HG02759 (cell line): ENCODE measurements around the gene DENND1C.
"Not testable (repeated sequence)": the region's sequence is repeated elsewhere in the genome, so short reads cannot be mapped to it uniquely, and the experiment has no call there.

ENCODE experiments used
- ATAC-seq: cut with Tn5 transposase; IDR thresholded peaks from one replicate; pipeline ENCODE4 v1.9.1; 2021; ENCODE audit warnings: mild to moderate bottlenecking, moderate library complexity; ENCODE audit not compliant: unreplicated experiment

The DENND1C gene

DNA sequence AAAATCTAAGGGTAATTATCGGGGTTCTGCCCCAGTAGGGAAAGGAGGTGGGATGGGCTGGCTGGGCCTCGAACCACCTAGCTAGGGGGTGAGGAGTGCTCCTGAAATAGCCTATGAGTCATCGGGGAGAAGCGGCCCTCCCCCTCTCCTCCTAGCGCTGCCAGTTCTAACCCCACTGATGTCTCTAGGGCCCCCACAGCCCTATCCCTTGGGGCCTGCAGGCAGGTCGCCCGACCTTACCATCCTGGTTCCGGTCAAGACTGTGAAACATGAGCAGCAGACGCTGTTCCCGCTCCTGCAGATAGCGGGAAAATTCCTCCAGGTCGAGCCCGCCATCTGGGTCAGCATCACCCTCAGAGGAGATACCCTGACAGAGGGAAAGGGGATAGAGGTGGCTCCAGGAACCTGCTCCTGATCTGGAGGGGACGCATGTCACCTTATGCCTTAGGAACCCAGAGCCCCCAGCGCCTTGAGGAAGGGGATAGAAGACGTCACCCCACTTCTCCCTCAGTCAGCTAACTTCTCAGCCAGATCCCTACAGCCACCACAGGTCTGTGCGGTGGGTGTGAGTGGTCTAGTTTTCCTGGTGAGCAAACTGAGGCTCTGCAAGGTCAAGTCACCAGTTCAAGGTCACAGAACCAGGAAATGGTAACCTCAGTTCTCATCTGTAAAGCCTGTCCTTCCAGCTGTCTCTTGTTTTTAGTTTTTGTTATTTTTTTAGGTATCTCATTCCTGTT lies 23.5 kb downstream of the DENND1C start:
- ATAC-seq: no peak

DNA sequence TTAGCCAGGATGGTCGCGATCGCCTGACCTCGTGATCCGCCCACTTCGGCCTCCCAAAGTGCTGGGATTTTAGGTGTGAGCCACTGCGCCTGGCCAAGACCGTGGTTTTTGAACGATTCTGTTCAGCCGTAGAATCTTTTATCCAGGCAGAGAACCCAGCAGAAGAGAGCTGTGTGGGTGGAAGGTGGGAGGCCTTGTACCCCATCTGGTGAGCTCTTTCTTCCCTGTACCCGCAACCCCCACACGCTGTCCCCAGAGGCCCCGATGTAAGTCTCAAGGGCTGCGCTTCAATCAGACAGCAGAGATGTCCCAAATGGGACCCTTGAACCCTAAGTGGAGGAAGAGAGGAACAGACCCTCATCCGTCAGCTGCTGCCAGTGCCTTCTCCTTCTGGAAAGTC lies 25.7 kb downstream of the DENND1C start:
- ATAC-seq: no peak

DNA sequence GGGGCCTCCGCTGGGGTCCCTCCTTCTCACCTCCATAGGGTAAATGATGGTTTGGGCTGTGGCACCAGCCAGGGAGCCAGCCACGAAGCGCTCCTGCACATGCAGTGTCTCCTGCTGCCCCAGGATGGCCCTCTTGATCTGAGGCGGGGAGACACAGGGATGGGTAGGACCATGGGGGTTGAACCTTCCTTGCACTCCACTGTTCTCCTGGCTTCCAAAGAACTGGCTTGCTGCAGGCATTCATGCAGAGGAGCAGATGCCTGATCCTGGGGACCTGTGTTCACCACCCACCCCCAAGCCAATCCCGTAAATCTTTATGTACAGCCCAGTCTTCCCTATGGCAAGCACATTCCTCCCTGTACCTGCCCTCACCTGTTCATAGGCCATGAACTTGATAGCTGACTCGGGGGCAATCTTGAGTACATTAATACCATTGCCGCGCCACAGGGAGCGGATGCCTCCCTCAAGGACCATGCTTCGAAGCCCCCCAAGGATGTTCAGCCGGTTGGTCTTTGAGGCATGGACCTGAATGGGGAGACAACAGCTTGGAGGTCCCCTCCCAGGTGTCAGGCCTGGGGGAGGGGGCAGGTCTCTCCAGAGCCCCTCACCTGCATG lies 27.5 kb downstream of the DENND1C start:
- no peak for ATAC-seq

DNA sequence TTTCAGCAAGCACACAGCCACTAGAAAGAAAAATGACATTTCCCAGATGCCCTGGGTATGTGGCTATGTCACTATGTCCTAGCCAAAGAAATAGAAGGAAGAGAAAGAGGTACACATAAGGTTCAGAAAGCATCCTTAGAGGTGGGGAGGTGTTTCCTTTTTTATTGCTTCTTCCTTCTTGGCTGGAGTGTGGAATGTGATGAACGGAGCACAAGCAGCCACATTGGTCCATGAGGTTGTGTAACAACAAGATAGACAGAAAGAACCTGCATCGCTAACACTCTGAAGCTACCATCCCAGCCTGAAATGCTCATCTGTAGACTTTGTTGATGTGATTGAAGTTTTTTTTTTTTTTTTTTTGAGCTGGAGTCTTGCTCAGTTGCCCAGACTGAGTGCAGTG lies 28.7 kb downstream of the DENND1C start:
- no peak for ATAC-seq

DNA sequence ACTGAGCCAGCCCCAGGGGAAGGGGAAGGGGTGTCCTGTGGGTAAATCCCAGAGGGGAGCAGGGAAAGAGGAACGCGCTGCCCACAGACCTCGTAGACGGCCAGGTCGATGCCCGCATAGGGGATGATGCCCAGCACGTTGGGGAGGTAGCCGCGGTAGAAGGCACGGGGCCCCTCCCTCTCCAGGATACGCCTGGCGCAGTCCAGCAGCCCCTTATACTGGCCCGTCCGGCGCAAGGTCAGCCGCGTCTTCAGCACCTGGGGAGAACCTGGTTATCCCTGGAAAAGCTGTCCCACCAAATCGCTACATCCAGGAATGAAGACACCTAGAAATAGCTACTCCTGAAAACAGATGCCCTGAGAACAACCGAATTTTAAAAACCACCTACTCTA lies 29.4 kb downstream of the DENND1C start:
- no peak for ATAC-seq

DNA sequence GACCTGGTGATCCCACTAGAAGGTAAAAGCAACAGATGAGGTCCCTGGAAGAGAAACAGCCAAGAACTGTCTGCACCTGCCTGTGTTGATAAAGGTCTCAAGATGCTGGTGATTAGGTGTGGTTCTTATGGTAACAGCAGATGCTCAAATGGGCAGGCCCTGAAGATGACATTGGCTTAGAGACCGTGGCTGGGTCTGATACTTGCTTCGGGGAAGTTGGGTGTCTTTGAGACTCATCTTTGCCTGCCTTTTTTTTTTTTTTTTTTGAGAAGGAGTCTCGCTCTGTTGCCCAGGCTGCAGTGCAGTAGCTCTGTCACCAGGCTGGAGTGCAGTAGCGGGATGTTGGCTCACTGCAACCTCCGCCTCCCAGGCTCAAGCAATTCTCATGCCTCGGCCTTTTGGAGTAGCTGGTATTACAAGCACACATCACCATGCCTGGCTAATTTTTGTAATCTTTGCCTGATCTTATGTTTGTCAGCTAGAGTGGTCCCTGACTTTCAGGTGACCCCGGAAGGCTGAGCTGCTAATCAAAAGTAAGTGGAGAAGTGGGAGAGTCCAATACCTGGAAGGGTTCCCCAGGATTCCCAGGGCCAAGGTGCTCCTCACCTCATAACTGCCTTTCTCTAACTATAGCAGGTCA lies 29.9 kb downstream of the DENND1C start:
- ATAC-seq: no peak

DNA sequence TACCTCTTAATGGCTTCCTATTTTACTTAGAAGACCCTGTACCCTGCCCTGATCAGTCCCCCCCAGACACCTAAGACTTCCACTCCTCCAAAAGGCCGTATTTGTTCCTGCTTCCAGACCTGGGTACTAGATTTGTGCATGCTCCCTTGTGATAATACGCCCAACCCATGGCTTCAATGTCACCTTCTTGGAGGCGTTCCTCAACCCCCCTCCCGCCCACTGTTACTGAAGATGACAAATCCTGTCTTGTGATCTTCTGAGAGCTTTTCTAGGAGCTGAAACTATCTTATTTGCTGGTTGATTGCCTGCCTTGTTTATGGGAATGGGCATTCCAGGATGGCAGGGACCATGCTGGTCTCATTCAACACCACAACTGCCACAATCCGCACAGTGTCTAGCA lies 31.4 kb downstream of the DENND1C start:
- ATAC-seq: no peak

DNA sequence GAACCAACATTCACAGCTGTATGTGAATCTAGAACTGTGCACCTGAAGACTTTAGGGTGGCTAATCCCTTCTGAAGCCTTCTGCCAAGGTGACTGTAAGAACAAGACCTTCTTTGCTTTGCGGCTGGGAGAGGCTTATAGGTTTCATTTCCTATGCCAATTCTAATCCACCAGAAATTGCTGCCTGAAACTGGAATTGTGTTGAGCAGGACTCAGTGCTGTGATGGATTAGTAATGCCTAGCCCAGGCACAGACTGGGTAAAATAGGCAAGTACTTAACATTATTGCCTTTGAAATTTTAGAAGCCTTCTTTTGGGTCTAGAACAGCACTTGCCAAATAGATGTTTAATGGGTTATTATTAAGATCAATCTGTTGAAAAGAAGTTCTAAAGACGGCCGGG lies 33.5 kb downstream of the DENND1C start:
- no peak for ATAC-seq

DNA sequence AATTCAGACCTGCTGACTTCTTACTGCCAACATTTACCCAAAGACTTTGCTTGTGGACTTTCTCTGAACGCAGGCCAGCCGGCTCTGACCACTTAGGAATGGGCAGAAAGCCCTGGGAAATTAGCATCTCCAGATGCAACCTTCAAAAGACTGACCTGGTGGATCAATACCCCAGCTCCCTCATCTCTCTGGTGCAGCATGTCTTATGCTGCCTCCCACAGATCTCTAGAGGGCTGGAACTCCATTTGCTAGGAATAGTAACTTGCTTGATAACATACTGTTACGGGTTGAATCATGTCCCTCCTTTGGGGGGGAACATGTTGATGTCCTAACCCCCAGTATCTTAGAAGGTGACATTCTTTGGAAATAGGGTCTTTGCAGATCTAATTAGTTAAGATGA lies 35.1 kb downstream of the DENND1C start:
- no peak for ATAC-seq

DNA sequence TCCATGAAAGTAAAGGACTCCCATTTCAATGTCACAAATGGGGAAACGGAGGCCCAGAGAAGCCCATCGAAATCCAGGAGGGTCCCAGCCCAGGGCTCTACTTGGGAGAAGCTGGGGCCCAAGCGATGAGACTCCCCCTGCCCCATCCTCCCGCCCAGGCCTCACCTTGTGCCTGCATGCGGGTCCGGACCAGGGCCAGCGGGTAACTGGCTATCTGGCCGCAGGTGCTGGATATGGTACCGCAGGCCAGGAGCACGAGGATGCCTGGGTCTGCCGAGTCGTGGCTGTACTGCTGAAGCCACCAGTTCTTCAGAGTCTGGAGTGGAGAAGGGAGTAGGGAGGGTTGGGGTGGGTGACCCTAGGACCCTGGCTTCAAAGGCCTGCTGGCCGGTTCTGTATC lies 37.6 kb downstream of the DENND1C start:
- no peak for ATAC-seq

DNA sequence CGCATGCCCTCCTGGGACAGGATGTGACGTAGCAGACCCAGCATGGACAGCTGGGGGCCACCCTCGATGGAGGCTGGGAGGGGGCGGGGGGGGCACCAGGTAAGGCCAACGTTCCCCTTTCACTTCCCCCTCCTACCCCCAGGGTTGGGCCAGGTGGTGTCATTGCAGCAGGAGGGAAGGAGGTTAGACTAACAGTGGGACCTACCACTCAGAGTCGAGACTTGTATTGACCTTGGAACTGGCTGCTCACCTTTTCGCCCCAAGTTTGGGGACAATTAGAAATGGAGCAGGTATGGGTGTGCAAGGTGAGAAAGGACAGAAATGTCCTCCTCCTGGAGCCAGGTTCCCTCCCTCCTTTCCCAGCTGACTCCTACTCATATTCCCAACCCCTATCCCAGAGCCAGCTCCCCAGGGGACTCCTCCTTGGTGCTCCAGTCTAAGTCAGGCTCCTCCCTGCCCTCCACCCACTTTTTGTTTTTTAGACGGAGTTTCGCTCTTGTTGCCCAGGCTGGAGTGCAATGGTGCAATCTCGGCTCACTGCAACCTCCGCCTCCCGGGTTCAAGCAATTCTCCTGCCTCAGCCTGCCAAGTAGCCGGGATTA lies 39.4 kb downstream of the DENND1C start:
- no peak for ATAC-seq

DNA sequence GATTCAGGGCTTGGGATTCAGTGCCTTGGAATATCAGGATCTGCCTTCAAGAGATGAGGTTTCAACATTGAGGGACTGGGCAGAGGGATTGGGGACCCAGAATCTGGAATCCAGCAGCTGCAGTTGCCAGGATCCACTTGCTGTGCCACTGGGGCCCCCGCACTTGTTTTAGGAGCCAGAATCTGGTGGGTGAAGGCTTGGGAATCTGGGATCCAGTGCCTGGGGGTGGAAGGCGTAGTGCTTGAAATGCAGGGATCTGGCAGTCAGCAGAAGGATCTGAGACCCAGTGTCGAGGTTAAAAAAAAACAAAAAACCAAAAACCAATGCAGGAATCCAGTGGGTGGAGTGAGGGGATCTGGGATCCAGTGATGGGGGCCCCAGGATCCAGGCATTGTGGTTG lies 40.7 kb downstream of the DENND1C start:
- ATAC-seq: no peak

DNA sequence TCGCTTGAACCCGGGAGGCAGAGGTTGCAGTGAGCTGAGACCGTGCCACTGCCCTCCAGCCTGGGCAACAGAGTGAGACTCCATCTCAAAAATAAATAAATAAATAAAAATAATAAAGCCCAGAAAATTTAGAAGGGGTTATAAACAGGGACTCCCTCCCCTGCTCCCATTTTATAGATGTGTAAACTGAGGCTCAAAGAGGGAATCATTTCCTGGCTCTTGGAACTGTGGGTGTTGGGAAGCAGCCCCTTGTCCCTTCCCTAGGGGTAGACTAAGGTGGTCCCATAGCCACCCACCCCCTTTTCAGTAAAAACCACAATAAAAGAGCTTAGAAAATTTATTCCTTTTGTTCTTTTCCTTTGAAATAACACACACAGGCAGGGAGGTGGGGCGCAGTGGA lies 41.8 kb downstream of the DENND1C start:
- no peak for ATAC-seq

DNA sequence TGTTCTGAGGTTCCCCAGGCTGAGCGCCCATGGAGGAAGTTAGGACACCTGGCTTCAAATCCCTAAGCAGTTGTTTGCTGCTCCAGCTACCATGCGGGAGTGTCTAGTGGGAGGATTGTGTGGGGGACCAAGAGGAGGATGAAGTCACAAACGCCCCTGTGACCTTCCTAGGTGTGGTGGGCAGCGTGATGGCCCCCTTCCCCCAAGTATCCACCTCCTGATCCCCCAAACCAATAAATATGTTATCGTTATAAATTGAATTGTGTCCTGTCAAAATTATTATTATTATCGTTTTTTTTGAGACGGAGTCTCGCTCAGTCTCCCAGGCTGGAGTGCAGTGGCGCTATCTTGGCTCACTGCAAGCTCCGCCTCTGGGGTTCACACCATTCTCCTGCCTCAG lies 47.9 kb downstream of the DENND1C start, which contains the start of gene SLC25A41:
SLC25A41 (minus strand) TSS at position 101 of the 400 bp plus-strand sequence; CDS start at position 31, 70 bp downstream.
- ATAC-seq: no peak

DNA sequence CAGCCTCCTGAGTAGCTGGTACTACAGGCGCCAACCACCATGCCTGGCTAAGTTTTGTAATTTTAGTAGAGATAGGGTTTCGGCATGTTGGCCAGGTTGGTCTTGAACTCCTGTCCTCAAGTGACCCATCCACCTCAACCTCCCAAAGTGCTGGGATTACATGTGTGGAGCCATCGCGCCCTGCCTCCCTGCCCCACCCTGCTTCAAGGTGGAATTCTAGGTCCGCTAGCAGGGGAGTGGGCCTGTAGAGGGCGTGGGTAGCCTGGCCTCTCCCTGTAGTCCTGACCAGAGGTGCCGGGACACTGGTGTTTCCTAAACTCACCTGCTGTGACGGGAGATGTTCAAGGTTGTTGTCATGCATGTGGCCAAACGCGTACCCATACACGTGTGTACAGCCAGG lies 48.4 kb downstream of the DENND1C start:
- no peak for ATAC-seq

DNA sequence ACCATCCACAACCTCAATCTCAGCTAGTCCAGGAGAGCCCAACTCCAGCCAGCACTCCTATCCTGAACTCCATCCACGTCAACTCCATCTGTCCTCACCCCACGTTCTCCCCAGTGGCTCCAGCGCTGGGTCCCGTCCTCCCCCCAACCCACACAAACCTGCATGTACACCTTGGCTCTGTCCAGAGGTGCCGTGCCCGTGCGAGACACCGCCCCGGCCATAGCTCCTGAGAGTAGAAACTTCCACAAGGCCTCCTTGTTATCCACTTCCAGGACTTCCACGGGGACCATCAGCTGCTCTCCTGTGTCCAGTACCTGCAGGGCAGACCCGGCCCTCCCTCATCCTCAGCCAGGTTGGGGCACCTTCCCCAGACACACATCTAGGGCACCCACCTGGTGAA lies 49.7 kb downstream of the DENND1C start:
- no peak for ATAC-seq

DNA sequence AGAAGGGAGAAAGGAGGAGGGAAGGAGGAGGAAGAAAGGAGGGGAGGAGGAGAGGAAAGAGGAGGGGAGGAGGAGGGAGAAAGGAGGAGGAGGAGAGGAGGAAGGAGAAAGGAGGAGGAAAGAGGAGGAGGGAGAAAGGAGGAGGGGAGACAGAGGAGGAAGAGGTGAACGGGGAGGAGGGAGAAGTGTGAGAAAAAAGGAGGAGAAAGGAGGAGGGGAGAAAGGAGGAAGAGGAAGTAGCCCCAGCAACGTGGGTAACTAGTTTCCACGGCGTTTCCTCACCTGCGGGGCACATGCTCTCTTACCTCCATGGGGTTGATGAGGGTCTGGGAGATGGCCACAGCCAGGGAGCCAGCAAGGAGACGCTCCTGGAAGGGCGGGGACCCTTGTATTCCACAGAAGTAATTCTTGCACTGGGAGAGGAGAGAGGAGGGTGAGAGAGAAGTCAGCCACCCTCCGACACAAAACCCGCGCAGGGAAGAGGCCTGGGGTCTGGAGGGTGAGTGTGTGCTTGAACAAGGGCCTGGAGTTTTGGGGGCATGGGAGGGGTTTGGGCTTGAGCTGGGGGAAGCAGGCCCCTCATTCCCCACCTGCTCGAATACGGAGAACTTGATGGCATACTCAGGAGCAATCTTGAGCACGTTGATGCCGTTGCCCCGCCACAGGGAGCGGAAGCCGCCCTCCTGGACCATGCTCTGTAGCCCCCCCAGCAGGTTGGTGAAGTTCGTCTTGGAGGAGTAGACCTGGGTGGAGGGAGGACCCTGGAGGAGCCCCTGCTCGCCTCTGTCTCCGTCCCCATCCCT lies 52.0 kb downstream of the DENND1C start:
- no peak for ATAC-seq

DNA sequence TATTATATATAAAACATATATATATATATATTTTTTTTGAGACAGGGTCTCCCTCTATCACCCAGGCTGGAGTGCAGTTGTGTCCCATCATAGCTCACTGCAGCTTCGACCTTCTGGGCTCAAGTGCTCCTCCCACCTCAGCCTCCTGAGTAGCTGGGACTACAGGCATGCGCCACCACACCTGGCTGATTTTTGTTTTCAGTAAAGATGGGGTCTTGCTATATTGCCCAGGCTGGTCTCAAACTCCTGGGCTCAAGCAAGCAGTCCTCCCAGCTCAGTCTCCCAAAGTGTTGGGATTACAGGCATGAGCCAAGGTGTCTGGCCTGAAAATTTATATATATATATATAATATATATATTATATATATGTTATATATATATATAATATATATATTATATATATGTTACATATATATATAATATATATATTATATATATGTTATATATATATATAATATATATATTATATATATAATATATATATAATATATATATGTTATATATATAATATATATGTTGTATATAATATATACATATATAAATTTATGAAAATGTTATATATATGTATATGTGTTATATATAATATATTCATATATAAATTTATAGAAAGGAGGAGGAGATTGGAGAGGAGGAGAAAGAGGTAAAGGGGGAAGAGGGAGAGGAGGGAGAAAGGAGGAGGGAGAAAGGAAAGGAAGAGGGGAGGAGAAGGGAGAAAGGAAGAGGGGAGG lies 52.7 kb downstream of the DENND1C start:
- not testable (repeated sequence) for ATAC-seq

DNA sequence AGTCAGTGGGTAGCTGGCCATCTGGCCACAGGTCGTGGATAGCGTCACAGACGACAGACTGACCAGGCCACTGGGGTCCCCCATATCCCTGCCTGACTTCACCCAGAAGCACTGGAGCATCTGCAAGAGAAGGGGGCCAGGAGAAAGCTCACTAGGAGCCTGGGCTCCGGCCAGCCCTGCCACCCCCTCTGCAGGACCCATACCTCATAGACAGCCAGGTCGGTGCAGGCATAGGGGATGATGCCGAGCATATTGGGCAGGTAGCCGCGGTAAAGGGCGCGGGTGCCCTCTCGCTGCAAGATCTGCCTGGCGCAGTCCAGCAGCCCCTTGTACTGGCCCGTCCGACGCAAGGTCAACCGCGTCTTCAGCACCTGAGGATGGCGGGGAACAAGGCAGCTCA lies 54.5 kb downstream of the DENND1C start:
- ATAC-seq: no peak
